HG03442 (cell line): ENCODE measurements around the gene ARAP1.
"Not testable (repeated sequence)": the region's sequence is repeated elsewhere in the genome, so short reads cannot be mapped to it uniquely, and the experiment has no call there.

Experiments used
- ATAC-seq: cut with Tn5 transposase; IDR thresholded peaks from one replicate; pipeline ENCODE4 v1.9.1; 2021; ENCODE audit warnings: mild to moderate bottlenecking, moderate library complexity; ENCODE audit not compliant: unreplicated experiment

Gene ARAP1

GRCh38 chr11:72752088-72752914 is at the start of gene ARAP1:
Gene ARAP1 (minus strand): TSS chr11:72752408. CDS start chr11:72727128, 25,280 bp downstream.
- ATAC-seq, result peak; percentile 63

DNA sequence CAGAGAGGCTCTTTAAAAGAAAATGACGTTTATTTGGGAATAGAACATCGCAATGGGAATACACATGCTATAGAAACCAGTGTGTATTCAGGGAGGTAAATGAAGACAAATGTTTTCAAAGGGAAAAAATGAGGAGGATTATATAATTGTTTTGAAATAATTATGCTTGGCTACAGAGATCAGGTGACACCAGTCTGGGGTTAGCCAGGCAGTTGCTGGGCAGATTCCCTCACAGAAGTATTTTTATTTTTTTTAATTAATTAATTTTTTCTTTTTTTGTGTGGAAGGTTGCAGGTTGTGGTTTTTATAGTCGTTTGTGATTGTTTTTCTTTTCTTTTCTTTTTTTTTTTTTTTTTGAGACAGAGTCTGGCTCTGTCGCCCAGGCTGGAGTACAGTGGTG is 47.2 kb upstream of the ARAP1 start:
- ATAC-seq, result no peak

DNA sequence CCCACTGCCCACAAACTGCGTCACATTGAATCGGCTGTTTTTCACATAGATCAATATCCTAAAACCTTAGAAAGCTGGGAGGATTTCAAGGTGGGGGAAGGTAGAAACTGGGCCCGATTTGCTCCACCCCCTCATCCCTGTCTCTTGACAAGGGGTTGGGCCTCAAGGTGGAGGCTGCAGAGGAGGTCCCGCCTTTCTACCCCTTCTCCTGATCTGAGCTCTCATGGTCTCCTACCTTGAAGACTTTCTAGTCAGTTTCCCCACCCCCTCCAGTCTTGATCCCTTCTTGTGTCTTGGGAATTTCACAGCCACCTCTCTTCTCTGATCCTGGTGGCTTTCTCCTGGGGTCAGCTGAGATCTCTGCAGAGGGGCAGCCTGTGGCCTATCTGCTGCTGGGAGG is 46.2 kb upstream of the ARAP1 start:
- no peak for ATAC-seq

DNA sequence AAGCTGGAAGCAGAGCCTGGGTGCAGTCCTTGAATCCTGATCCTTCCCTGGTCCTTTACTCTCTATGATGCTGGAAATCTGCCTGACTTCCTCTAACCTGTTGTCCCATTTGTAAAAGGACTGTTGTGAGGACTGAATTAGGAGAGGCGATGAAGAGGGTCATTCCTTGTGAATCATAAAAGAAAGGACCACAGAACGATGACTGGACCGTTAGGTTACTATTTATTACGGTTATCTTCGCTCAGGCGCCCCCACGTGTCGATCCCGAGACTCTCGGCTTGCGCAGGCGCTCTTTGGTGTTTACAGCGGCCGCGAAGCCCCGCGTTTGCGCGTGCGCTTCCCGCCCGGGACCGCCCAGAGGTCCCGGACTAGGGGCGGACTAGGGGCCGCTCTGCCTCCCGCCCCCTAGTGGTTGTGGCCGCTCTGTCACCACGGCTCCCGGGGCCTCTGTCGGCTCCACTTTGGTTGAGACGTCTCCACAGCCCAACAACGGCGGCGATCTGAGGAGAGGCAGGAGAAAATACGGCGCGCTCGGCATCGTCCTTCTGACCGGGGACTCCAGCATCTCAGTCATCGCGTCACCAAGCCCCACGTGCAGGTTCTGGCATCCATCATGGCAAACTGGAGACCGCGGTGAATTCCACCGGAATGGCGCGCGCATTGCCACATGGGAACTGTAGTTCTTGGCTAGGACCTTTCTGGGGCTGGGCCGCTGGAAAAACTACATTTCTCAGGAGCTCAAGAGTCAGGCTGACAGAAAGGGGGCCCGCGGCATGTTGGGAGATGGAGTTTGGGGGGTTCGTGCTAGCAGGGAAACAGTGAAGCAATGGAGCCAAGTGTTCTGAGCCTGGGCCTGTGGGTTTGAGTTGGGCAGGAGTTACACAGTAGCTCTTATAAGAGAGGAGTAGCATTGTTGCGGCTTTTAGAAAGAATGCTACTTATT is 41.5 kb upstream of the ARAP1 start, which contains the start of gene STARD10:
Gene STARD10 (minus strand): TSS at position 623 of the 943 bp plus-strand sequence. CDS start 12,866 bp downstream, outside the sequence.
- ATAC-seq, result peak; percentile 84

- no peak for ATAC-seq
Measured at GRCh38 chr11:72793076-72793424, 40.8 kb upstream of the ARAP1 start.

DNA sequence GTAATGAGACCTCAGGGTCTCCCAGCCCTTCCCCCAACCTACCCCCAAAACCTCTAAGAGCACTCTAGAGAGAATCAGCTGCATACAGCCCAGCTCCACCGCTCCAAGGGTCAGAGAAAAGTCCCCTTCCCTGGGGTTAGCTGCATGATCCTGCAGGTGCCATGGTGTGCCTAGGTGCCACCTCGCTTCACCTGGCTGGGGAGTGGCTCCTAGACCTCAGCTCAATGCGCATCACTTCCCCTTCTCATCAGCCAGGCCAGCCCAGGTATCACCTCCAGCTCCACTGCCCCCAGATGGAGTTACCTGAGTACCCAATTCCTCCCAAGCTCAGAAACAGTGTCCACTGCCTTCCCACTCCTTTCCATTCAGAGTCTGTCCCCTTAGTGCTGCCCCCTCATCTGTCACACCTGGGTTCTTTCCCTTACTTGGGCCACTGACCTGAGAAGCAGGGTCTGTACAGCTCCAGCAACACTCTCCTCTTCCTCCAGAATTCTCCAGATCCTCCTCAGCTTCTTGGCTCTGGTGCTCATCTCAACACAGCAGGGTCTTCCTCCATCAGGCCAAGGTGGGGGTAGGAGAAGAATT is 40.3 kb upstream of the ARAP1 start:
- no peak for ATAC-seq

- ATAC-seq, result not testable (repeated sequence)
Measured at GRCh38 chr11:72791228-72791627, 39.0 kb upstream of the ARAP1 start.

DNA sequence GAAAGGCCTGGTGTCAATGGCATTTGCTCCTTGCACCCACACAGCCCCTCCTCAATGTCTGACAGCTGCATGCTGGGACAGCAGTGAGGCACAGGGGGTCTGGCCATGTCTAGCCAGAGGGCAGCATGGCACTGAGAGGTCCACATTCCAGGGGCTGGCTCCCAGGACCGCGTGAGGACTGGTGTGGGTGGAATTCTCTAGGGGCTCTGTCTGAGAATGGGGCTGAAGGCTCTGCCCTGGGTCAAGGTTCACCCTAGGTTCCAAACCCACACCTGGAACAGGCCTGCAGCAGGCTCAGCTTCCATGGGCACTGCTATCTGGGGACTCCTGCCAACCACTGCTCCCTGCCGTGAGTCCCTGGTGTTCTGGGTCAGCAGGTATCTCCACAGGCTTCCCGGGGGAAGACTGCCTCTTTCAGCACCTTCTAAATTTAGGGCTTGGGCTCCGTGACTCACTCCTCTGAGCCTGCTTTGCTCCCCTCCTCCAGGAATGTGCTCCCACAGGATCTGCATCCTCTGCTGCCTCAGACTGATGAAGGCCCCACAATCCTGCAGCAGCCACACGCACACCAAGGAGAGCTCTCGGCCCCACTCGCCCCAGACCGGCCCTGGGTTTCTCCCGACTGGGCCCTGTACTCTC is 37.4 kb upstream of the ARAP1 start:
- no peak for ATAC-seq

DNA sequence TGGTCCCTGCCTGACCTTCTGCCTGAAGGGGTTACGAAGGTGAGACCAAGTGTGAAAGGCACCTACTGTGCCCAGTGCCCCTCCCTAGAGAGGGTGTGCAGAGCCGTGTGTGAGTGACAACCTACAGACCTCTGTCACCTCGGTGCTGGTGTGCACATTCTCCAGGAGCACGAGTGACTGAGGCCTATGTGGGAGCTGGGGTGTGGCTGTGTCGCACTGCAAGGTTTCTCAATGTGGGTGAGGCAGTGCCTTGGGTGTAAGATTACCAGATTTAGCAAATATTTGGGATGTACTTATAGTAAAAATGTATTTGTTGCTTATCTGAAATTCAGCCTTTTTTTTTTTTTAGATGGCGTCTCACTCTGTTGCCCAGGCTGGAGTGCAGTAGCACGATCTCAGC is 36.0 kb upstream of the ARAP1 start:
- ATAC-seq, result no peak

GRCh38 chr11:72787216-72788104 is 35.3 kb upstream of the ARAP1 start:
- peak; percentile 45 for ATAC-seq

- ATAC-seq, result no peak
Measured at GRCh38 chr11:72786305-72787215, 34.4 kb upstream of the ARAP1 start.

DNA sequence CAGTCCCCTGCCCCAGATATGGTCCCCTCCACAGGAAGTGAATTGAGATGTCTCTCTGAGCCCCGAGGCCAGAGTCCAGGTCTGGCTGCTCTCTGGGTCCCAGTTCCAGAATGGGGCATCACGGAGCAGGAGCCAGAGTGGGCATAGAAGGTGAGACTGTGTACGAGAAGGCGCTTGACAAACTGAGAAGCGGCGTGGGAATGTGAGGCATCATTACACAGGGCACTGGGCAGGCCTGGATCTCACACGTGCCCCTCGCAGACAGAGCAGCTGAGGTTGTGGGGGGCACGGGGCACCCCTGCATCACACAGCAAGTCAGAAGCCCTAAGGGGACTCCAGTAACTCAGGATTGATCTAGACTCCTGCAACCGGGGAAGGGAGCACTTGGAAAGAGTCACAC is 32.5 kb upstream of the ARAP1 start:
- ATAC-seq, result no peak

DNA sequence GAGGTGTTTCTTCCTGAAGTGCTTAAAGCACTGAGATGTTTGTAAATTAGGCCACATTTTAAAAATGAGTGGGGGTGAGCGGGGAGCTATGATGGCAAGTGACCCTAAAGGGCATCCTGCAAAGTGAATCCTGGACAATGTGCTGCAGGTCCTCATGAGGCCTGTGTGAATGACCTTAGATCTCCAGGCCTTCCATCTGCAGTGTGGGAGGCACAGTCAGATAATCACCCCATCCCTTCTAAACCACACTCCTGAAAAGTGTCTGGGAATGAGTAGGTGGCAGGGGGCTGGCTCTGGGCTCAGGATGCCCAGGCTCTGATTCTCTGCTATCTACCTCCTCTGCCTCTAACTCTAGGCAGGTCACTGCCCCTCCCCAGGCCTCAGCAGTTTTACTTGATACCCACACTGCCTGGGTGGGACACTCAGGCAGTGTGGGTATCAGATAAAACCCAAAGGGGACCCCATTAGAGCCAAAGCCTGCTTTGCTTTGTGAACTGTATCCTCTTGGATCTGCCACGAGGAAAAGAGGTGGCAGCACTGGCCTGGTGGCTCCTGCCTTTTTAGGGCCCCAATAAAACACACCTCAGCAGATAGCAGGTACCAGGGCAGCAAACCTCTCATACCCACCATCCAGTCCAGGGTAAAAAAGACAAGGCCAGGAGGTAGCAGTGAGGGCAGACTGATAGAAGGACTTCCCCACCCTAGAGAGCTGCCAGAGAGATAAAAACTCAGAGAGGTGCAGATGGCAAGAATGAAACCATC is 31.1 kb upstream of the ARAP1 start:
- ATAC-seq, result no peak

DNA sequence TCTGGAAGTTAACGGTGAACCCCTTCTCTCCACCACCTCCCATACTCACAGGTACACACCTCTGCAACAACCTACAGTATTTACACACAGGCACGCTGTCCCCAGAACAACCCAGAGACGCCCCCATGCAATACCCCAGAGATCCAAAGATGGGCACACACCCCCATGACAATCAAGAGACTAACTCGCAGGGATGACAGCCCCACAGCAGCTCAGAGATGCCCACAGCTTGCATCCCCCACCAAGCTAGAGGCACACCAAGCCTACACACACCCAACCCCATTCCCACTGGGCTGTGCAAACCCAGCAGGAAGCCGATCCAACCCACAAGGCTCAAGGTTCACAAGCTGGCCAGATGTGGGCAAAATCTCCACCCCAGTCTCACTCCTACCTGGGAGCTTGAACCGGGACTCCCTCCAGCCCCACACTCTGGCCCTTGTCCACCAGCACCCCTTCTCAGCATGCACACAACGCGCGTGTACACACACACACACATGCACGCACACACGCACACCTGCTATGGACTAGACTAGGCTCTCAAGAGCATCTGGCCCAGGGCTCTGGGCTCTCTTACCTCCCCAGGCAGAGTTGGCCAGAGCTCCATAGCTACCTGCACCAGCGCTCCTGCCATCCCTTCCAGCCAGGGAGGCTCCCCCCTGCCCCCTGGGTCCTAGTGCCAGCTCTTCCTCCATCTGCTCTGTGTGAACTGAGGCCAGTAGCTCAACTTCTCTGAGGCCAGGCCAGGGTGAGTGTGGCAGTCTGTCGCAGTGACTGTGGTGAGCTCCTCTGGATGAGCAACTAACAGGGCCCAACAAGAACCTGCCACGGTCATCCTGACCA is 30.1 kb upstream of the ARAP1 start:
- no peak for ATAC-seq

DNA sequence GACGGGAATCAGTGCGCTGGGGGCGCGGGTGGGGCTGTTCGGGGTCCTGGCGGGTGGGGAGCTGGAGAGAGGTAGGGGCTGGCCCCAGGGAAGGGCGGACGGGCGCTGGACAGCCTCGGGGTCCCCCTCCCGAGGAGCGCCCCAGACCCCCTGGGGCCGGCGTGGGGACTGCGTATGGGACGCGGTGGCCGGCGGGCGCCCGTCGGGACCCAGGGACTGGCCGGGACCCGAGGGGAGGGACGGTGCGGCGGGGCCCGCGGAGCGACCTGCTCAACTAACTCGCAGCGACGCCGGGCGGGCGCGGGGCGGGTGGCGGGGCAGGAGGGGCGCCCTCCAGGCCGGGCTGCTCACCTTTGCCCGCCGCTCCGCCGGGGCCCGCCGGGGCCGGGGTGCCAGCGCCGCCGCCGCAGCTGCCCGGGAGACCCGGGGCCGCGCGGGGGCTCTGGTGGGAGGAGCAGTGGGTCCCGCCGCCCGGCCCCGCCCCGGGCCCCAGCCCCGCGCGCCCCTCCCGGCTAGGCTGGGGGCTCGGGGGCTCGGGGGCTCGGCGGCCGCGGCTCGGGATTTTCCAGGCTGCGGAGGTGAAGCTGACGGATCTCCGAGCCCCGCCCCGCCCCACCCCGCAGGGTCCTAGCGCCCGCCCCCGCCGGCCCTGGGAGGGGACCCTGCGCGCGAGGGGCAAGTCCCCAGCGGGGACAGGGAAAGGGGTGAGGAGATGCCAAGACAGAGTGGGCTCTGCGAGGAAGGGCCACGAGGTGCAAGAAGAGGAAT is 29.3 kb upstream of the ARAP1 start:
- ATAC-seq, result no peak

DNA sequence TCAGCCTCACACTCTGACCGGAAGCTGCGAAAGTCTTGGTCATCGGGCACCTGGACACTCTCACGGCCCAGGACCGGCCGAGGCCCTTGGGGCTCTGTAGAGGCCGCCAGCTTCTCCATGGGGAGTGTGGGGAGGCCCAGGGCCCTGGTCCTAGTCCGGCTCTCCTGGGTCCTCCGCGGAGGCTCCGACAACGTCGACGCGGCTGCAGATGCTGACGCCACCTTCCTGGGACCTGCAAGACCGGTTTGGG is 28.8 kb upstream of the ARAP1 start:
- no peak for ATAC-seq
